Body of pancreas (tissue), 4 donors: ENCODE results near the gene DGCR6L.

ENCODE experiments used
- CTCF ChIP-seq, 7 experiments: fragments of 450-650 bp in 4 of 7; fragments of 200-600 bp in 3 of 7; sonication (generic) in 3 of 7; IDR thresholded peaks; one replicate each; pipeline ENCODE4 v1.5.1; 2016 to 2019; ENCODE audit warnings: antibody characterized with exemption in 7 of 7
- POLR2A ChIP-seq, 3 donors: fragments of 450-650 bp; IDR thresholded peaks; one replicate each; pipeline ENCODE4 v1.6.1; 2016; ENCODE audit warnings: antibody characterized with exemption in 3 of 3, mild to moderate bottlenecking in 2 of 3

- TF ChIP-seq POLR2A (IDR thresholded peaks at IDR 0.05) (no peak), CTCF (IDR thresholded peaks at IDR 0.05) (no peak)
Measured at GRCh38 chr22:20281891-20282290, 38.0 kb downstream of the DGCR6L start.
